Myocyte (in vitro differentiated cells): ENCODE measurements around the gene PSMA1. TPM values are rescaled to one million over a fixed set of nuclear protein-coding genes. Genes with fewer than 3 reads are reported as not detected.
"Not testable (repeated sequence)": the region's sequence is repeated elsewhere in the genome, so short reads cannot be mapped to it uniquely, and the experiment has no call there.

Experiments
- DNase-seq: peaks from one replicate; pipeline ENCODE4 v3.0.0-alpha.2; 2012; ENCODE audit warnings: low read depth
- total RNA-seq: library from RNA; depleted of rRNA; stranded (reverse); fragments of >200 nt; gene quantifications from 2 replicates; pipeline ENCODE4 v1.2.3, GENCODE V29; 2014

The PSMA1 gene
- total RNA-seq, 1 donor from 2014 or later, result 193 TPM

DNA sequence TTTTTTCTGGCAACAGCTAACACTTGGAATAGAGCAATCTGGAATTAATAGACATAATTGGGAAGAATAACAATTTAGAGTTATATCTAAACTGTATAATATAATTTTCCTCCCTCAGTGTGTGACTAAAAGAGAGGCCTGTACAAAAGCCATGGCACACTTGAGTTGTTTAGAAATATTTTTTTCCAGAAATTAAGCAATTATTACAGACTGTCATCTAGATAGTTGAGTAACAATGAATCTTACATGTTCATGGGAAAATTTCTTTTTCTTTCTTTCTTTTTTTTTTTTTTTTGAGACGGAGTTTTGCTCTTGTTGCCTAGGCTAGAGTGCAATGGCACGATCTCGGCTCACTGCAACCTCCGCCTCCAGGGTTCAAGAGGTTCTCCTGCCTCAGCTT lies 15.0 kb upstream of the PSMA1 start:
- DNase-seq, result not testable (repeated sequence)

DNA sequence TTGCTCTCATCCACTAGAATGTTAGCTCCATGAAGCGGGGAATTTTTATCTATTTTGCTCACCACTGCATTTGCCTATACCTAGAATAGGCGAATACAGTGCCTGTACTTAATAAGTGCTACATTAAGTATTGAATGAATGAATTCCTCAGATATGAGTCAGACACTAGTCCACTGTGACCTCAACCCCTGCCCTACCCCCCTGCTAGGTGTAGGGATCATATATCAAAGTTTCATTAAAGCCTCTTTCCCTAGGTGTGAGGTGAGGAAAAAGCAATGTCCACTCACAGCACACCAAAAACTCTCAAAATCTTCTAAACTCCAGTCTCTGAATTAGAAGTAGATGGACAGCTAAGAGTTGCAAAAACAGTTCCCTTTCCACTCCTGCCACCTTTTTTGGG lies 9.8 kb upstream of the PSMA1 start:
- no peak for DNase-seq

DNA sequence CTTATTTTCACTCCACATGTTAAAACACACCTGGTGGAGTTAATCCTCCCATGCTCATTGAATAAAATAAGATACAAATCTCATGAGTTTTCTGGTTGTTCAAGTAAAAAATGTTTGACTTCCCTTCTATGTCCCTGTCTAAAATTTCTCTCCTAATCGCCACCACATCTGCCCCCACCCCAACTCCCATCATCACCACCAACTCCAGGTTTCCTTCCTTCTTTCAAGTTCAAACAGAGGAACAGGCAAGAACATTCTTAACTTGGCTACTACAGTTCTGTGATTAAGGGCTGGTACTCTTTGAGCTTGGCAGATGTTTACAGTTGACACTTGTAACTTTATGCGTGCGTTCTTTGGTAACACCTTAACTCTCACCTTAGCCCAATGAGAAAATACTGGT lies 9.1 kb upstream of the PSMA1 start:
- DNase-seq, result no peak

DNA sequence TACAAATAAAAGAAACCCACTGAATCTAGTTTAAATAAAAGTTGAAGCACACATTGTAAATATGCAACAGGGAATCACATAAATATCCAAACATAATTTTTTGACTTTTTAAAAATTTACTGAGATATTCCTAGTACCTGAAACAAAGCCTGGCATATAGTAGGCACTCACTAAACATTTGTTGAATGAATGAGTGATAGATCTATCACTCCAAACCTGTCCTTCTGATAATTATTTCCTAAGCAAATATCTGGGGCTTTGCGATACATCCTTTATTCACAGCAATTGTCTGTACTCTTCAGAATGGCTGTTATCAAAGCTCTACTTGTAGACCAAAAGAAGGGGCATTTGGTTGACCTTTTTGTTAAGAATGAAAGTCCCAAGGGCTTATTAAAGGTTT lies 2.6 kb upstream of the PSMA1 start:
- no peak for DNase-seq

DNA sequence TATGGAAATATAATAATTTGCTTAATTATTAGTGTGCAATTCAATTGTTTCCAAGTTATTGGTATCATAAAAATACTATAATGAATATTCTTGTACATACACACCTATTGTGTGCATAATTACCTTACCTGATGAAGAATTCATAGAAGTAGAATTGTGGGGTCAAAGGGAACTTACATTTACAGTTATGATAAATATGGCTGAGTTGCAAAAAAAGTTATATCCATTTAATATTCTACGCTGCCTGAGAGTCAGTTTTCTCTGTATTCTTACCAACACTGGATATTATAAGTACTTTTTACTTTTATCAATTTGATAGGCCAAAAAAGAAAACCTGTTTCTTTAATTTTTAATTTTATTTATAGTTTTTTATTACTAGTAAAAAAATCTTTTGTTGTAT lies 2.1 kb upstream of the PSMA1 start:
- no peak for DNase-seq

DNA sequence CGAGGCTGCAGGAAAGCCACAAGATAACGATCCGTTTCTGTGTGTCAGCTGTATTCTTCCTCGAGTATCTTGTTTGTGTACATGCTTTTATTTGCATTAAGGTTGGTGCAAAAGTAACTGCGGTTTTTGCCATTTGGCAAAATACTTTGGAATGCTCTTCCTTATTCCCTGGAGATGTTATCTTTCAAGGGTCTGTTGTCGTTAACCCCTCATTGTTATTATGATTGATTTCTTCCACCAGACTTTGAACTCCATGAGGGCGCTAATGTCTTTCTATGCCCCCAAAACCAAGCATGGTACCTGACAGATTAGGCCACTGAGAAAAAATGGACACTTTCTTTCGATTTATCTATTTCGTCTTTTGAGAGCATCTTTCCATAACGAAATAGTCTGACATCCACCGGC lies 563 bp upstream of the PSMA1 start:
- DNase-seq, result no peak

DNA sequence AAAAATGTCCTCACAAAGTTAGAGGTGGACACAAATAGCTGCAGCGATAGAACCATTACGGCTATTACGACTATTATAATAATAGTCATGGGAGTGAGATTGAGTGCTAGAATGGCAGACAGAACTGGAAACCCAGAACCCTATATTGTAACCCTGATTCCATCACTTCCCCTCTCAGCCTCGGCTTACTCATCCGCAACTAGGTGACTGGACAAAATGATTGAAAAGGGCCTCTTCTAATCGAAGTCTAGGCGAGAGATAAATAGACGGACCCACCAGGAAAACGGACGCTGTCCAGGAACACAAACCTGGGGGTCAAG lies 629 bp downstream of the PSMA1 start:
- DNase-seq, result no peak

DNA sequence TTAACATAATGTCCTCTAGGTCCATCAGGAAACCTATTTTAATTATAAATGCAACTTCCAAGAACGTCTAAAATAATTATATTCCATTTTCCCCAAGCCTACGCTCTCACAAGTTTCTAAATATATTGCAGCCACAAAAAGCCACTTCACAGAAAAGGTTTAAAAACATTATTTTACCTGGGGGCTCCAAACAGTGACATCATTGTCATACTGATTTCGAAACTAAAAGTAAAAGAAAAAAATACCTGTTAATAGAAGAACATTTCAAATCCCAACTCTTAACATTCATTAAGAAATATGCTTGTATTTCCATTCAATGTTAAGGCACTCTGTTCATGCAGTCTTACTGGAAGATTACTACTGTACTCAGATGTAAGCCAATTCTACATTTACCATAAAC lies 1.4 kb downstream of the PSMA1 start:
- DNase-seq, result no peak

DNA sequence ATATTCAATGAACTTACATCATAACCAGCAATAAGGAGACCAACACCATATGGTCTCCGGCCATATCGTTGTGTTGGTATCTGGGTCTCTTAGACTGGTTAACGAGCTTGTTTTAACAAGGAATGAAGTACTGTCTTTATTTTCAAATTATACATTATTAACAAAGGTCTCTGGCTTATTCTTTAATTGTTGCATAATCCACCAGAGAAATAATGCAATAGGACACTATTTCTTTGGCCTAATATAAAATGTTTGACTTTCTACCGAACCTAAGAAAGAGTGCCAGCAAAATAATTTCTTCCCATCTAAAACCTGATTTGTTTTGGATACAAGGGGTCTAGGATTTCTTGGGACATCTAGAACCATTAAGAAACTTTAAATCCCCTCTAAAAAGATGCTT lies 6.4 kb downstream of the PSMA1 start:
- DNase-seq, result no peak

DNA sequence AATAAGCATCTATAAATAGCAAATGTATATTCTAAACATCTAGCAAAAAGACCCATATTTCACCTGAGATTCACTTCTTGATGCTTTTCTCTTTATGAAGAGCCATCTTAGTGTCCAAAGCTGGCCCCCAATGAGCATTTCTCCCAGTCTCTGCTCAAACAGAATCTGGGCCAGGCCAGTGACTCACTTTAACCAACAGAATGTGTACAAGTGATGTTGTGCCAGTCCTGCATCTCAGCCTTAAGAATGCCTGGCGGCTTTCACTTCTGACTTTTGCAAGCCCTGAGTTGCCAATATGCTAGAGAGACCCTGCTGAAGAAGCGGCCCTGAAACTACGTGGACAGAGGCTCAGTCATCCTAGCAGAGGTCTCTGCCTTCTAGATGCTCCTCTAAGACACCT lies 13.7 kb downstream of the PSMA1 start:
- DNase-seq, result peak; percentile 5

DNA sequence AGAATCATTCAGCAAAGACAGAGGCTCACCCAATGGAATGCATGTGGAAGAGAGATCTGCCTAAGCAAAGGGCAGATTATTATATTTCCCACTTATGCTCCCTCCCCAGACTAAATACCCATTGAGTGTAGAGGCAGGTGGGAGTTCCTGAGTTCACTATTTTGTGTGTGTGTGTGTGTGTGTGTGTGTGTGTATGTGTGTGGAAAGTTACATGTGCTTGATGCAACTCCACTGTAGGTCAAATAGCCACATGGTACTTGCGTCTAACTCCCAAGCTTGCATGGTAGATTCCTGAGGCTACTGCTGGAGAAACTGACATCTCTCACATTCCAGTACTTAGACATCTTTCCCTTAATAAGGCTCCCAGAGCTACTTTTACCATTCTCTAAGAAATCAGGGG lies 17.2 kb downstream of the PSMA1 start:
- DNase-seq, result peak; percentile 2

DNA sequence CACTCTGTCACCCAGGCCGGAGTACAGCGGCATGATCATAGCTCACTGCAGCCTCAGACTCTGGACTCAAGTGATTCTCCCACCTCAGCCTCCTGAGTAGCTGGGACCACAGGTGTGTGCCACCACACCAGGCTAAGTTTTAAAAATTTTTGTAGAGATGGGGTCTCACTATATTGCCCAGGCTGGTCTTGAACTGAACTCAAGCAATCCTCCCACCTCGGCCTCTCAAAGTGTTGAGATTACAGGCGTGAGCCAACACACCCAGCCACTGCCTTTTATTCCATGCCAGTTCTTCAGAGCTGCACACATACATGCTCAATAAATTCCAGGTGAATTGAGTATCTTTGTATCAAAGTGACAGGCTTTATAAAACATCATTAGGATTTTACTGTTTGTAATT lies 18.1 kb downstream of the PSMA1 start:
- no peak for DNase-seq

DNA sequence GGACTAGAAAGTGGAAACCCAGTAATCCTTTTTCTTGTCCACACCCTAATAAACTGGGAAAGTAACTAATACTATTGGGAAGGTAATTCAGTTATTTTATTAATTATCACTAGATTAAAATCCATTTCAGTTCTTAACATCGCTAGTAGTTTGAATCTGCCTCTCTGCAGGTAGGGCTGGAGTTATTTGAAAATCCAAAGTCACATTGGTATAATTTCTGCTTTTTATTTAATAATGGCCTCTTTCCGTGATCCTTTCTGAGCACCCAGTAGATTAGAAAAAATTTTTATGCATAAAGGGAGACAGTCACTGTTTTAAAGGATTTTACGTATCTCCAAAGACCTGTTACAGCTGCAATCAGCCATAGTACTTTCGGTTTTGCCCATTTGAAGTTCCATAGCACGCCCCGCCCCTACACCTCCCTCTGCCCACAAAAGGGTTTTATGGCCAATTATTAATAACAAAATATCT lies 20.0 kb downstream of the PSMA1 start:
- peak; percentile 49 for DNase-seq

DNA sequence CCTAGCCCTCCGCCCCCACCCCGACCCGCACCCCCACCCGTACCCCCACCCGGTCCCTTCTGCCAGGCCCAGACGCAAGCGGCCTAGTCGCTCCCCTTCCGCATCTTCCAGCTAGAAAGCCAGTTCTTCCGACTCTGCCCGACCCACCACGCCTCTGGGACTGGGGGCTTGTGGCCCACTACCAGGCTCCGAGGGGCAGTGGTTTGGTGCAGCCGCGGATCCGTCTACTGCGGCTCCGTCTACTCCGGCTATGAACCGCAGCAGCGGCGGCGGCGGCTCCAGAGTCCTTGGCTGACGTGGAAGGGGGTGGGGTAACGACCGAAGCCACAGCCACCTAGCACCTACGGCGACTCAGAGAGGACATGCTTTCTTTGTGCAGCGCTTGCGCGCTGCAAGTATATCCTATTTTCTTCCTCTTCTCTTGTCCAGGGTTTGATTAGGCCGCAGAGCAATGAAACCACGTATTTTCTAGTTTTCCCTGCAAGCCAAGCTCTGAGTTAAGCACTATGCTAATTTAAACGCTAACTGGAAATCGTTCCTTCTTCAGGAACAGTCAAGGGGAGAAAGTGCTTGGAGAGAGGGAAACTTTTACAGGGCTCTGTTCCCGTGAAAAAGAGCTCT lies 20.5 kb downstream of the PSMA1 start, which contains the start of gene COPB1:
Gene COPB1, minus strand, starts transcription at position 252 of the 621 bp plus-strand sequence. CDS start 883 bp downstream, outside the sequence.
- peak; percentile 93 for DNase-seq

DNA sequence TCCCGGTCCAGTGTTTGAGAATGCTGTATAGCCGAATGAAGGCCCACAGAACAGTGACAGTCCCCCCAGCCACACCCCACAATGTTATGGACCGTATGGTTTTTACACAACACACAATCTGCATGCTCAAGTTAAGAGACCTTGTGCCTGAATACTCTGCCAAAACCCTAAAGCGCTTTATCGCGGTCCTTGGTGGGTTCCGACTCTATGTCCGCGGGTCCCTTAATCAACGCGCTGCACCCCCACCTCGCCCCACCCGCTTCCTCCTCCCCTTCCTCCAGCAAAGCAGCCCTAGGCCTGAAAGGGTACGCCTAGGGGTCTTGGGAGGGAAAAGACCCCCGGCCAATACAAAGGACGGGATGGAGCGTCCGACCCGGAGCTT lies 21.0 kb downstream of the PSMA1 start:
- DNase-seq, result peak; percentile 13

DNA sequence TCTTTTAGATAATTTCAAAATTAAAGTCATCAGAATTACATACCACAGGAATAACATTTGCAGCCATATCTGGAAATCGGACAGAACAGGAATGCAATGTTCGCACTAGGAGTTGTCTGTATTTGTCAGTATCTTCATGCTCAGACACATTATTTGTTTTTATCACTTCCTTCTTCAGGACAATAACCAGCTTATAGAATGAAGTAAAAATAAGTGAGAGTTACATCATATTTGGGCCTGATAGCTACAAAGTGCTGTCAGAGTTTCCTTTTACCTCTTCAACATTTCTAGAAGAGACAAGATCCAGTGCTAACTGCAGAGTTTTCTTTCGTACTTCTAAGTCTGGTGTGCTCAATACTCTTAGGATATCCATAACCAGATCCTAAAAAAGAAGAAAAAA lies 39.5 kb downstream of the PSMA1 start:
- no peak for DNase-seq

DNA sequence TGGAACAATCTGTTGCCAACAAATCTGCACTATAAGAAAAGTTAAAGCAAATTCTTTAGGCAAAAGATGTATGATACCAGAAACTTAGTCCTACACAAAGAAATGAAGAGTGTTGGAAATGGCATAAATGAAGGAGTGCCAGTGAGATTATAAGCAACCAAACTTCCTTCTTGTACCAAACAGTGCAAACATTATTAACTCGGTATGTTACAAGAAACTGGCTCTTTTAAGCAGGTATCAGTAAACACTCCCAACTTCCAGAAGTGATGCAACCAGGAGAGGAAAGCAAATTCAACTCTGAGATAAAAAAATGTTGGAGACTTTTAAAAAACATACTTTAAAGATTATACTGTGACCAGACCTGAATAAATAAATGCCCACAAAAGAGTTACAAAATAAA lies 49.1 kb downstream of the PSMA1 start:
- DNase-seq, result no peak

DNA sequence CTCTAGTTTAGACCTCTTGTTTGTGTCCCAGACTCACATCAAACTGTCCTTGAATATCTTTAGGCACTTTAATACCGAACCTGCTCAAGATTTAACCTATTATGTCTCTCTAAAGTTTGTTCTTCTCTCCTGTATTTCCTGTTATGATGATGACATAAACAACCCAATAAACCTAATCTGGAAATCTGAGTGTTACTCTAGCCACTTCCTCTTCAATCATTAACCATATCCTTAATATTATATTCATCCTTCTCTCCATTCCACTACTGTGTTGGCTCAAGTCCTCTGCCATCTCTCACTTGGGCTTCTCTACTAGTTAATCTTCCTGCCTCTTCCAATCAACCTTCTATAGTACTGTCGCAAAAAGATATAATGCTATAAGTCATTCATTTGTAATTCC lies 56.6 kb downstream of the PSMA1 start:
- no peak for DNase-seq

DNA sequence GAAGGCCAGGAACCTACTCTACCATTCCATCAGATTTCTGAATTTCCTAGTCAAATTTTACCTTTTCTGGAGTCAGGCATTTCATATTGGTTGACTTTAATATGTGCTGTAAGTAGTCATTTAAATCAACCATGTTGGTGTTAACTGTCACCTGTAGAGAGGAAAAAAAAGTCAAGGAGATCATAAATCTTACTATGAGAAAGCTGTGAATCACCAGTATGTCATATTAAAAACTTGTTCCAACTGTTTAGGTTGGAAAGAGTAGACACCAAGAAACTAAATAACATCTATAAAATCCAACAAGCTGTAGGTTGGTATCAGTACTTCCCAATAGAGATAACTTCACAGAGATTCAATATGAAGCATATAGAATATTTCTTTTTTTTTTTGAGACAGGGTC lies 60.0 kb downstream of the PSMA1 start:
- no peak for DNase-seq

DNA sequence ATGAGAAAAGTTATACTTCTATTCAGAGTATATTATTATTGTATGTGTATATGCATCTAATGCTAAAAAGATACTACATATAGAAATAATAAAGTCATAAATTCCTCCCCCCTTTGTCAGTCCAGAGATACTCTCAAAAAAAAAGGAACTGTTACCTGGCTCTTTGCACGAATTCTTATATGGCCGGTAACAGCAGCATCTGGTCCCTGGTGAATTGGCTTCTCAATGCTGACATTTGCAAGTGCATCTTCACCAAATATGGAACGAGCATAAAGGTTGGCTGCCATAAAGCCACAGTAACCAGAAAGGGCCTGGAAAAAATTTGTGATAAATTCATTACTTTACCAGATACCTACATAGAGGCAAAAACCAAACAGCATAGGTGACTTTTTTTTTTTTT lies 61.8 kb downstream of the PSMA1 start:
- no peak for DNase-seq

DNA sequence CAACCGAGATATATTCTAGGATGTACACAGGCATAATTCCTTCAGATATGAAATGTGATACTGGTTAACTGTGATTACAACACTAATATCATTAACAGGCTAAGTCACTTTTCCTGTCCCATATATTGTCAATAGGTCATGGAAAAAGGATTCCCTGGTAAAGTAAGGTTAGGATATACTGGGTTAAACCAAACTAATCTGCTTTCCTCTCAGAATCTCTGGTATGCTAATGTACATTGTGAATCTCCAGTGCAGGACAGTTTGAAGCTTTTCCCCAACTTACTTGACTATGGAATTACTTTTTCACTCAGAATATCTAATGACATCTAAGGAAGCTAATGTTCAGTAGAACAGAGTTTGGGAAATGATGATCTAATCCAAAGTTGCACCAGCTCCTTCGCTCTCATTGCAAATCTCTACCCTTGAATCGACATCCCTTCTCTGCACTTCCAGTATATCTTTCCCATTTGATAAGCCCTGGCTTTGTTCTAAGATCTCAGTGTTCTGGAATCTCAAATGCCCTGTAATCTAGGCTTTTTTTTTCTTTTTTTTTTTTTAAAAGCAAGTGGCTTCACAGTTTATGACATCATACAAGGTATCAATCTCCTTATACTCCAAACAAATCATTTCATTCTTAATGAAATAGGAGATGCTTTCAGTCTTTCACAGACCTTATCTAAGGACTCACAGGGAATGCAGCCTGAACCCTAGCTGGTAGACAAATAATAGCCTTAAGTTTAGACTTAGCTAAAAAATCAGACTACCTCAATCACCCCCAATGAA lies 64.3 kb downstream of the PSMA1 start:
- DNase-seq, result no peak
